GM18507 (cell line): ENCODE results near the gene KCTD8.

ENCODE experiments used
- DNase-seq: peaks from one replicate; pipeline ENCODE4 v3.0.0; 2011; ENCODE audit warnings: low read depth; ENCODE audit not compliant: insufficient read length; ENCODE audit errors: extremely low spot score
- FAIRE-seq: peaks from 2 replicates; lab custom pipeline; 2011; peaks lifted over from hg19 to GRCh38; lab: Jason Lieb, UNC

KCTD8 gene

DNA sequence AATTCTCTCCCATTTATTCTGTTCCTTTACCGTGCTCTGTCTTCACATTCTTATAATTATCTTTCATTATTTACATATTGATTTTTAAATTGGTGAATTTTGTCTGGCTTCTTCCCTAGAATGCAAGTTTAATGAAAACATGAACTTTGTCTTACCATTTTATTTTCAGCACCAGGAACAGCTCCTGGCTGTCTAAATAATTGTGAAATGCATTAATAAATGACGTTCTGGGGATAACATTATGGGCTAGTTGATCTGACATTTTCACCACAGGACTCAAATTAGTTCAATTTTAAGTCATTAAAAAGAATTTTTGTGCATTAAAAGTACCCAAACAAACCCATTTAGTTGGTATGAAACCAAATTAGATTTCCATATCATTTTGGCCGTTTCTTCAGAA lies 97.5 kb downstream of the KCTD8 start:
- FAIRE-seq (no peak), DNase-seq (no peak)

DNA sequence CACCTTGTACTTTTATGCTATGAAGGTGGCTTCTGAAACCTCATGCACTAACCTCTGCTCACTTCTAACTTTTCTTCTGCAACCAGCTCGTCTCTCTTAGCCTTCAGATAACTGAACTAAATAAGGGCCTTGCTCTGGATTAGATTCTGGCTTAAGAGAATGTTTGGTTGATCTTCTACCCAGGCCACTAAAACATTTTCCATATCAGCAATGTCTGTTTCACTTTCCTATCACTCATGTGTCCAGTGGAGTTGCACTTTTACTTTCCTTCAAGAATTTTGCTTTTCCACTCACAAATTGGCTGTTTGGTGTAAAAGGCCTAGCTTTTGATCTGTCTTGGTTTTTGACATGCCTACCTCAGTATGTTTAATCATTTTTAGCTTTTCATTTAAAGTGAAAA lies 105.8 kb downstream of the KCTD8 start:
- DNase-seq (no peak), FAIRE-seq (no peak)

DNA sequence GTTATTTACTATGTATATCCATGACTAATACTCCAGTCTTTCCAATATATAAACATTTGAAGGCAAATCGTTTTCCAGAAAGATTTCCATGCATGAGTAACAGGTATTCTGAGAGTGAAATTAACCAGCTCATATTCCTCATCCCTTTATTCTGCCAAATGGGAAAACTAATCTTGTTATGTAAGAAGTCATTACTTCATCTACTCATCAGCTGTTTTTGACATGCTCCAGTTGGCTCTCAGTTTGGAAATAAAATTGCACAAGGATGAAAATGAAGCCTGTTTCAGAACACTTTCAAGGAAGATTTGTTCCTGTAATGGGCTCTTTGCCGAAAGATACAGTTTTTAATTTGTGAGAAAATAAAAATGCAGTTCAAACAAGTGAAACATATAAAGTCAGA lies 121.9 kb downstream of the KCTD8 start:
- no peak for FAIRE-seq
- no peak for DNase-seq

DNA sequence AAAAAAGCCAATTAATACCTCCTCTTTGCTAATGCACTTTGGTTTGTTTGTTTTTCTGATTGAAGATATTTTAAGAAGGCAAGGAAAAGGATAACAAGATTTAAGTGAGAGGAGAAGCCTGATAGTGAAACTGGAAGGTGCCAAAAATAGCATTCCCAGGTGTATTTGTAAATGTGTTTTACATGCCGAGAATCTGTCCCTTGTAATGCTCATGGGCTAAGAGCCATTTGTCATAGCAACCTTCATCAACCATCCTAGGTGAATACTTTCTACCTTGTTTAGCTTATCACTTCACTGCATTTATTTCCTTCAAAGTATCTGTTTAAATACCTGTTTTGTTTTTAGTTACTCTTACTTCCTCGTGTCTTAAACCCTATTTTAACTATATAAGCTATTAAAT lies 127.8 kb downstream of the KCTD8 start:
- FAIRE-seq (no peak), DNase-seq (no peak)

DNA sequence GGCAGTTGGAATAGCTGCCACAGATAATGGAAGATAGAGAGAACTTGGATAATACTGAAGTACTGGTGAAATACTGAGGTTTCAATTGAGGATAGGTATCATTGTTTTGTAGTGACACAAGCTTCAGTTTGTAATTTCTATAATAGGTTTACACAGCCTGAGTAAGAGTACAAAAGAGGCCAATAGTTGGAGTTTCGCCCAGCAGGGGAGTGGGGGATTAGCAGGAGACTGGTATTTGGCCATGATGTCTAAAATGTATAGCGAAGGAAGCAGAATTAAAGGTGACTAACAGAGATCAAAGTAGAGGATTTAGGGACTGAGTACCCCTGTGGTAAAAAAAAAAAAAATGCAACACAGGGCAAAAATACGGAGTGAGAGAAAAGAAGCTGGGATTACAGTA lies 129.5 kb downstream of the KCTD8 start:
- FAIRE-seq (no peak), DNase-seq (no peak)

DNA sequence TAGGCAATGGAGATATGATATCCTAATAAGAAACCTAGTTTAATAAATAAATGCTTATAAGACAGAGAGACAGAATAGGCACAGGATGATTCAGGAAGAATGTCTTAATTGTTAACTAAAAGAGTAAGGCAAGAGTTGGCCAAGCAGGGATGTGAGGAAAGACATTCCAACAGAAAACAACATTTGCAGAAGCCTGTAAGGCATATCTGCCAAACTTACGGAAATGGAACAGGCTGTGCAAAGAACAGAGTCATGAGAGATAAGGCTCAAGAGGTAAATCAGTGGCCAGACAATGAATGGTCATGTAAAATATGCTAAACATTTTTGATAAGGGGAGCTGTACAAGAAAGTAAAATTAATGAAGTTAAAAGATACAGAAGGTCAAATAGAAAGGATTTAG lies 134.9 kb downstream of the KCTD8 start:
- DNase-seq (no peak), FAIRE-seq (no peak)

DNA sequence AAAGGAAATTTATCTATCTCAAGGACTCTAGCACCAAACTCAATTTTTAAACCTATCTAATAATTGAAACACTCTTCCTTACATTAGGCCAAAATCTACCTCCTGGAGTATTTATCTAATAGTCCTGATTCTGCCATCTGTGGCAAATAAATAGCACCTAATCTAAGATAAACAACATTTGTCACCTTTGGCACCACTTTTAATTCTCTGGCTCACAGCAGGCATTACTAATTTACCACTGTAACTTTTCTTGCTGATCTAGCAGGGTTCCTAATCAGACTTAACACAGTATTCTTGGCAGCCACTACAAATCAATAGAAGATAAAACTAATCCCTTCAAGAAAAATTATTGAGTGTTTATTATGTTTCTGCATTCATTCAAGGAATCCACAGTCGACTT lies 161.1 kb downstream of the KCTD8 start:
- no peak for FAIRE-seq
- no peak for DNase-seq

DNA sequence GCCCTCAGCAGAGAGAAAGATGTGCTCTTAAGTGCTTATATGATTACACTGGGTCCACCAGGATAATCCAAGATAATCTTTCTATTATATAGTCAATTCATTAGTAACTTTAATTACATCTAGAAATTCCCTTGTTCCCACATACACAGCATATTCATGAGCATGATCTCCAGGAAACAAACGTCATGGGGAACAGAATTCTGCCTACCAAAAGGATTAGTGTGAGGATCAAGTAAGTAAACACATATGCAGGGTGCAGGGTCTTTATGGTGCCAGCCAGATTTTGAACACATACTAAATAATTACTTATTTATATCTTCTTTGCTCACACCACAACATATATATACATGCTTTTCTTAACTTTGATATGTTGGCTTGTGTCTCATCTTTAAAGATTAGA lies 169.1 kb downstream of the KCTD8 start:
- no peak for DNase-seq
- no peak for FAIRE-seq

DNA sequence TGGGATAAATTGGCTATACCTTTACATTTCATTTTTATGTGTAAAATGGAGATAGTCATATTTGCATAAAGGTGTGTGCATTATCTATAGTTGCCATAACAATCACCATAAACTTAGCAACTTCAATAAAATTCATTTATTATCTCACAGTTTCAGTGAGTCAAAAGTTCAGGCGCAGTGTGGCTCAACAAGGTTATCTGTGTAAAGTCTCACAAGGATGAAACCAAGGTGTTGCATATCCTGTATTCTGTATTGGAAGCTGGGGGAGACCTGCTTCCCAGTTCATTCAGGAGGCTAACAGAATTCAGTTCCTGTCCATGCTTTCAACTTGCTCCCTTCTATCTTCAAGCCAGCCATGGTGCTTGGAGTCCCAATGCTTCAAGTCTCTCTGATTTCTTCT lies 169.5 kb downstream of the KCTD8 start:
- FAIRE-seq, result no peak

DNA sequence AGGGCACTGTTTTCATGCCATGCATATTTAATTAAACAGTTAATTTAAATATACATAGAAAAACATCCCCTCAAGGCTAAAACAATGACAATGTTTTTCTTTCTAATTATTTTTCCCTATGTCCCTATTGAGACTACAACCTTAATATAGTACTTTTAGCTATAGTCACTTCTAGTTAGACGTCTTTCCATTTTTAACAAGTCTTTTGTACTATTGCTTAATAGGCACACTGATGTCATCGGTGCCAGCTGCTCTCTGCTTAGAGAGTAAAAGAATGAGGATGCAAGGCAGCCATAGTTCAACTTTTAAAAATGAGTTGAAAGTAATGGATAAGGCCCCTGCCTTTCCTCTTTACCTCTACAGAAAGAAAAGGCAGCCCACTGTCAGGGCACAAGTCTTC lies 191.1 kb downstream of the KCTD8 start:
- DNase-seq (no peak), FAIRE-seq (no peak)

More for the DNA sequence above, 169.5 kb downstream of the KCTD8 start:
- no peak for DNase-seq

DNA sequence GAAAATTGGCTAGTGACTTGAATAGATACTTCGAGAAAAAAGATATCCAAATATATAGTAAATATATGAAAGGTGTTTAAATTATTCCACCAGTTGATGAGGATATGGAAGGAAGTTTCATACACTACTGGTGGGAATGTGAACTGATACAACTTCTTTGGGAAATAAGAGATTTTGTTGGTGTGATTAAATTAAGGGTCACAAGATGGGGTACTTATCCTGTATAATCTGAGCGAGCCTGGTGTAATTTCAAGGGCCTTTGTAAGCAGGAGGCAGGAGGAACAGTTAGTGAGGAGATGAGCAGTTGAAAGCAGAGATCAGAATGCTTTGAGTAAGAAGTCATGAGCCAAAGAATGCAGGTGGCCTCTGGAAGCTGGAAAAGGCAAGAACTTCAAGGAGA lies 192.2 kb downstream of the KCTD8 start:
- FAIRE-seq, result no peak
- no peak for DNase-seq

DNA sequence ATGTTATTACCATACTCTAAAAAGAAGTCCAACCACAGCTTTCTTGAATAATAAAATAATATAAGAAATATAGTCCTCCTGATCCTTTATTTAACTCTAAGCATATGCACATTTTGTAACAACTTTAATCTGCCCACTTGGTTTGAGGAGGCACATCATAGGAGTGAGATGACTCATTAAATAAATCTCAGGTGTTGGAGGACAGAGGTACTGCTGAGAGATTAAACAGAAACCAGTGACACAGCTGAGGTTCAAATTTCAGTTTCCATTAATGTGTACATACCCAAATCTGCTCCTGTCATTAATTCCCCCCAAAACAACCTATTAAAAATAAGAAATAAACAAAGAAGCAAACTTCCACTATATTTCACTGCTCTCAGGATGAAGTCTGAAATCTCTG lies 211.0 kb downstream of the KCTD8 start:
- no peak for FAIRE-seq
- no peak for DNase-seq

DNA sequence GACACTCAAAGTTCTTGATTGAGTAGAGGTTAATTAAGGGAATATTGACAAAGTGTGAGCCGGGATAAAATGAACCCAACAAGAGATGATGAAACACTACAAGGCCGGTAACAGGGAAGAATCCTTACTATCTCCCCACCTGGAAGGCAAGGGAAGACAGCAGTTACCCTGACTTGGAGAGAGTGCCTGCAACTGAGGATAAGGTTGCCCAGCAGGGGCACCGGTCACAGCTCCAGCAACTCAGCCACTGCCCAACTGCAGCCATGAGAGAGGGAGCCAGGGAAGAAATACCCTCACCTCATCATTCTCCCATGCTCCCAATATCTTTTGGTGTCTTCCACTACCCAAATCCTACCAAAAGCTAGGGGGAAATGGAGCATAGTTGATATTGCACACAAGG lies 212.7 kb downstream of the KCTD8 start:
- DNase-seq (no peak), FAIRE-seq (no peak)

DNA sequence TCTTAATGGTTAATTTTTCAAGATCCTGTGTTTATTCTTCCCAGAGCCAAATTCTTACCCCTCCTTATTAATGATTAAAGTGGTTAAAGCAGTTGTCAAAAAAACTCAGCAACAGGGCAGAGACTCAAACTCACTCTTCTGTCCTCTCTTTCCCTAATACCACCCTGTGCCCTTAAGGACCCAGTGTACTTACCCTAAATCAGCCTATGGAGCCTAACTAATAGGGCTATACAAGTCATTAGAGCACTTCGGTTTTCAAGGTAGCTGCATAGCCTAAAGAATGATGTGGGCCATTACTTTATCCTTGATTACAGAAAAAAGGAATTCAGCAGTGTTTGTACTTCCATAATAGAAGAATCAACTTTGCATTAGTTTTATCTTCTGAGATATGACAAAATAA lies 216.3 kb downstream of the KCTD8 start:
- no peak for FAIRE-seq

DNA sequence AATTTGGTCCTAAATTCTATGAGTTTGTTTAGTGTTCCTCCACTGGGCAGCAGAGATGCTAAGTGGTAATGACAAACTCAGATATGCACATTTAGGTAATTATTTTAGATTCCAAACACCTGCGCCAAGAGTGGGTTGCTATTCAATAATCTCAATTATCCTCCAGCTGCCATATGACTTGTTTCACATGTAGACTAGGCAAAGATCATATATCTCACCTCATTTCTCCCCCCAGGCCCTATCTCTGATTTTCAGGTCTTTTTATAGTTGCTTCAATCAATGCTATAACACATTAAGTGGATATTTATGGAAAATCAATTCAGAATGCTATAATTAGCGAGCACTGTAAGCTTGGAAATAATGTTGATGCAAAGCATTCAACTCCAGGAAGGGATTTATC lies 217.6 kb downstream of the KCTD8 start:
- no peak for DNase-seq
- FAIRE-seq, result no peak

More for the DNA sequence above, 216.3 kb downstream of the KCTD8 start:
- DNase-seq, result no peak

DNA sequence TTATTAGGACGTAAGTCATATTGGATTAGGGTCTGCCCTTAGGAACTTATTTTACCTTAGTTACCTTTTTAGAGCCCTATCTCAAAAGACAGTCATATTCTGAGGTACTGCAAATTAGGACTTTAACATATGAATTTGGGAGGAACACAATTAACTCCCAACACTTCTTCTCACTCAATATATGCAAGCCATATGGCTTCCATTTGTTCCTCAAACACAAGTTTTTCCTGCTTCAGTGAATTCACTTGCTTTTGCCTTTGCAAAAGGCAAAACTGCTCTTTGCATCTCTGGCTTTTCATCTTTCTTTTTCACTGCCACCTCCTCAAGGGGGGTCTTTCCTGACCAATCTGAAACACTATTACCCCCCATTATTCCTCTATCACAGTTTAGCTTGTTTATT lies 220.3 kb downstream of the KCTD8 start:
- FAIRE-seq (no peak), DNase-seq (no peak)

DNA sequence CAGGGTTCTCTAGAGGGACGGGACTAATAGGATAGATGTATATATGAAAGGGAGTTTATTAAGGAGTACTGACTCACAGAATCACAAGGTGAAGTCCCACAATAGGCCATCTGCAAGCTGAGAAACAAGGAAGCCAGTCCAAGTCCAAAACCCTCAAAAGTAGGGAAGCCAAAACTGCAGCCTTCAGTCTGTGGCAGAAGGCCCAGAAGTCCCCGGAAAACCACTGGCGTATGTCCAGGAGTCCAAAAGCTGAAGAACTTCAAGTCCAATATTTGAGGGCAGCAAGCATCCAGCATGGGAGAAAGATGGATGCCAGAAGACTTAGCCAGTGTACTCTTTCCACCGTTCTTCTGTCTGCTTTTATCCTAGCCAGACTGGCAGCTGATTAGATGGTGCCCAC lies 227.2 kb downstream of the KCTD8 start:
- no peak for DNase-seq
- no peak for FAIRE-seq

DNA sequence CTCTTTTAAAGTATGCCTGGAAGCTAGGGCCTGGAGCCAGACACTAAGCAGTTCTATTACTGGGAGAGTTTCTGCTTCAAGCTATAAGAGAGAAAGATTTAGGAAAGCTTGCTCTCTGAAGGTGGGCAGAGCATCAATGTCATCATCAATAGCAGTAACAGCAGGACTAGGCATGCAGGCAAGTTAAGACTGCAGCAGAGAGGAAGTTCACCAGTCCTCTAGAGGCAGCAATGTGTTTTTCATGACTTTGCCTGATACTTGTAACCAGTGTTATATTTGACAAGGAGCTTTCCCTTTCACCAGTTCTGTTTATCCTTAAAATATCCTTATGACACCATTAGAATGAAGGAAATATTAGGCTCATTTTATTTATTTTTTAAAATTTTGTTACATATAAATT lies 237.9 kb downstream of the KCTD8 start:
- no peak for FAIRE-seq

DNA sequence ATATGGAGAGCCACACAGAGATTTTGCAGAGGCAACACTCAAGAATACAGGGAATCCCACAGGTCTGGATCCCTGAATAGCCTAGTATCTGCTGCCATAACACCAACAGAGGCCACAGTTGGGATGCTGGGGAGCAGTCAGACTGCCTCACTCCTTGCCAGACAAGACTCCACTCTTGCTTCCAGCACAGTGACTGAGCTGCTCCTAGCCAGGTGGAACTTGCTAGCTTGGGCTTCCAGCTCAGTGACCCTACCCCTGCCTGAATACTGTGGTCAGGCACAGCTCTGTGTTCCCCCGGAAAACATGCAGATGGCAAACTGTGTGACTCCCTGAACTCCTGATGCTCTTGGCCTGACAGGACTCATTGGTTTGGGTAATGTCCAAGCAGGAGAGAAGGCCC lies 251.8 kb downstream of the KCTD8 start:
- FAIRE-seq (no peak), DNase-seq (no peak)

More for the DNA sequence above, 237.9 kb downstream of the KCTD8 start:
- DNase-seq, result no peak

DNA sequence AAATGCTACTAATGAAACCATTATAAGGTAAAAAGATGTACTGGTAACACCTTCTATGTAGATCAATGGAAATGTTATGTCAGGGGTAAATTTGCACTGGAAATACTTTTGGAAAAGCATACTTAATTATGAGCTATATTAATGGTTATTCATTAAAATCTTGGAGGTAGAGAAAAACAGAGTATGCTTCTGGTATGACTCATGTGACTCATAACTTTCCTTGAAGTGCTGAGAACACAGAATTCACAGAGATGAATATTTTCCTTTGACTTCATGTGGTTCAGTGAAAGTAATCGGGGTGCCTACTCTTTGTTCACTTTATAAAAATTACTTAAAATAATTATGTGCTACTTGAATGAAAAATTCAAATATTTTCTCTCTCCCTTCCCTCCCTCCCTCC lies 254.2 kb downstream of the KCTD8 start:
- FAIRE-seq, result no peak
- no peak for DNase-seq

DNA sequence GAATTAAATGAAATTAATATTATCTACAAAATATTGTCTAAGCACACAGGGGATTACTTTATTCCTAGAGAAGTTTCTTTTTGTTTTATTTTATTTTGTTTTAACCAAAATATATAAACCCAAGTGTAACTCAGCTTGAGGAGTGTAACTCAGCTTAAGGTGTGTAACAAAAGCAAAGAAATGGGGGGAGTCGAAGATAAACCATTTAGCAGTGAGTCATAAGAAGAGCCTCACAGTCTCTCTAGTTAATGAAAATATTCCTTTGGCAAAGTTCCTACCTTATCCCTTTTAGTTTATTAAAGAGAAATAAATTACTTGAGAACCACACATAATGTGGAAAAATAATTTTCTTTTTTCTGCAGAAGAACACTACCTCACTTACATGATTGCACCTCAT lies 261.8 kb downstream of the KCTD8 start:
- FAIRE-seq, result no peak

DNA sequence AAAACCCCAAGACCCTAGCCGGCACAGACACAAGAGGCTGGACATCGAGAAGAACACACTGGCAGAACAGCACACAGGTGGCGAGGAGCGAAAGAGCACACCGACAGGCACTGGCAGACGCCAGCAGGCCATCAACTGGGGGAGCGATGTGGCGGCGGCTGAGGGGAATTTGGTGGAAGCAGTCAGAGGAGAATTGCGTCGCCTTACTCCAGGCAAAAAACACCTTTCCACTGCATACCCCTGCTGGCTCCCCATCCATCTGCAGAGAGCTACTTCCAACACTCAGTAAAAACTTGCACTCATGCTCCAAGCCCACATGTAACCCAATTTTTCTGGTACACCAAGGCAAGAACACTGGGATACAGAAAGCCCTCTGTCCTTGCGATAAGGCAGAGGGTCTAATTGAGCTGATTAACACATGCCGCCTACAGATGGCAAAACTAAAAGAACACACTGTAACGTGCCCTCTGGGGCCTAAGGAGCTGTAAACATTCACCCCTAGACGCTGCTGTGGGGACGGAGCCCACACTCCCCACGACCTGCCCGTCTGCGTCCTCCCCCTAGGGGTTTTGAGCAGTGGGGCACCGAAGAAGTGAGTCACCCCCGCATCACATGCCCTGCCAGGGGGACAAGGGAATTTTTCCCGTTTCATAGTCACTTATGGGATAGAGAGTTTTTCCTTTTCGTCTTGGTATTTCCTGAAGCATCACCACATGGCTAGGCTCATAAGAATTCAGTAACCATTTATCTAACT lies 262.3 kb downstream of the KCTD8 start:
- no peak for DNase-seq
- no peak for FAIRE-seq

More for the DNA sequence above, 261.8 kb downstream of the KCTD8 start:
- no peak for DNase-seq
